AG20443 (cell line): Measurements from ENCODE around the gene NCAPG2.
"Not testable (repeated sequence)": the region's sequence is repeated elsewhere in the genome, so short reads cannot be mapped to it uniquely, and the experiment has no call there.

Source experiments
- DNase-seq: peaks from one replicate; pipeline ENCODE4 v3.0.0; 2012; ENCODE audit warnings: low spot score, mixed read lengths

Gene NCAPG2

DNA sequence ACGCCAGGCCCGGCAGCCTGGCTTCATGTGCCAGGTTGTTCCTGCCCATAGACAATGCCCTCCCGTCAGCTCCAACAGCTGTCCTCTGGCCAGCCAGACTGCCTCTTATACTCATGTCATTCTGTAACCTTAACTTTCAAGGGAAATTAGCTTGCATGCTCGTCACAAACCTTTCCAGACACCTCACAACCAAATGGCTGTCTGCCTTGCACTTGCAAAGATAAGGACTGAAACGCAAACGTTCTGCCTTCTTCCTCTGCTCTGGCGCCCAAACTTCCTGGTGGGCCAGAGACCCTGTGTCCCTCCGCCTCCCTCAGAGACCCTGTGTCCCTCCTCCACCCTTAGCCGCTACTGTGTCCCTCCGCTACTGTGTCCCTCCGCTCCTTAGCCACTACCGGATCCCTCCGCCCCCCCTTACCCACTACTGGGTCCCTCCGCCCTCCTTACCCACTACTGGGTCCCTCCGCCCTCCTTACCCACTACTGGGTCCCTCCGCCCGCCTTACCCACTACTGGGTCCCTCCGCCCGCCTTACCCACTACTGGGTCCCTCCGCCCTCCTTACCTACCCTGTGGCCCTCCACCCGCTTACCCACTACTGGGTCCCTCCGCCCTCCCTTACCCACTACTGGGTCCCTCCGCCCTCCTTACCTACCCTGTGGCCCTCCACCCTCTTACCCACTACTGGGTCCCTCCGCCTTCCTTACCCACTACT is 37.5 kb downstream of the NCAPG2 start:
- DNase-seq, result not testable (repeated sequence)

DNA sequence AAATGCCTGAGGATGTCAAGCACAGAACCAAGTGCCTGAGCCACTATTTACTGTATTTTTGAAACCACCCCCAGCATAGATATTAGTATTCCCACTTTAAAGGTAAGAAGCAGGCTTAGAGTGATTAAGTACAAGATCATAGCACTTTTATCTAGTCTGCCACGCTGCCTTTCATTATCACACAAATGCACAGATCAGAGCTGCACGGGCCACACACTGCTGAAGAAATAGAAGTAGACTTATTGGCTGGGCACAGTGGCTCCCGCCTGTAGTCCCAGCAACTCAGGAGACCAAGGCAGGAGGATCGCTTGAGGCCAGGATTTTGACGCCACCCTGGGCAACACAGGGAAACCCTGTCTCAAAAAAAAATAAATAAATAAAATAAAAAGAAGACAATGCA is 38.2 kb downstream of the NCAPG2 start:
- no peak for DNase-seq

DNA sequence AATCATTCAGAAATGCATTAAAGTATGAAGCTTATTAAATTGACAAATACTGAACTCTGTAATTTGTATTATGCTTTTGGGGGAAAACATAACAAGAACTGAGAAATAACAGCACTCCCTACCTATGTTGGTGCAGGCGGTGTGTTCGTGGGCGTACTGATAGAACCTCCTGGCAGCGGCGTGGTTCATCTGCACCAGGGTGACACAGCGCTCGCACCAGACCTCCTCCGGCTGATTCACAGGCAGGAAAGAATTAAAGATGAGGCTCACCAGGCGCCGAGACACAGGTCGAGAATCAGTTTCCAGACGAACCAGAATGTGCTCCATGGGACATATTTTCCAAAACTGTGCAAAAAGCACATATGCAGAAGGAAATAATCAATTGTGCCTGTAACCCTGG is 40.2 kb downstream of the NCAPG2 start:
- DNase-seq, result no peak

DNA sequence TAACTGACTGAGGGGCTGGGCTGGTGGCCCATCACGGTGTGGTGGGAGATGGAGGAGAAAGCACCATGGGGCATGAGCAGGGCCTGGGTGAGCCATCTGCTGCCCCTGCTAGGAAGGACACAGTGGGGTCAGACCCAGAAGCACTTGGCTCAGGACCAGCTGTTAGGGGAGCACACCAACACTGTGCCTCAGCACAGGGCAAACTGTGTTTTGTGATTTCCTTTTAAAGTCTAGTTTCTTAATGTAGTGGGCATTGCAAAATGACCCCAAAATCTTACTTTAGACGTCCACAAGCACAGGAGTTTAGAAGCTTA is 41.2 kb downstream of the NCAPG2 start:
- DNase-seq, result no peak

DNA sequence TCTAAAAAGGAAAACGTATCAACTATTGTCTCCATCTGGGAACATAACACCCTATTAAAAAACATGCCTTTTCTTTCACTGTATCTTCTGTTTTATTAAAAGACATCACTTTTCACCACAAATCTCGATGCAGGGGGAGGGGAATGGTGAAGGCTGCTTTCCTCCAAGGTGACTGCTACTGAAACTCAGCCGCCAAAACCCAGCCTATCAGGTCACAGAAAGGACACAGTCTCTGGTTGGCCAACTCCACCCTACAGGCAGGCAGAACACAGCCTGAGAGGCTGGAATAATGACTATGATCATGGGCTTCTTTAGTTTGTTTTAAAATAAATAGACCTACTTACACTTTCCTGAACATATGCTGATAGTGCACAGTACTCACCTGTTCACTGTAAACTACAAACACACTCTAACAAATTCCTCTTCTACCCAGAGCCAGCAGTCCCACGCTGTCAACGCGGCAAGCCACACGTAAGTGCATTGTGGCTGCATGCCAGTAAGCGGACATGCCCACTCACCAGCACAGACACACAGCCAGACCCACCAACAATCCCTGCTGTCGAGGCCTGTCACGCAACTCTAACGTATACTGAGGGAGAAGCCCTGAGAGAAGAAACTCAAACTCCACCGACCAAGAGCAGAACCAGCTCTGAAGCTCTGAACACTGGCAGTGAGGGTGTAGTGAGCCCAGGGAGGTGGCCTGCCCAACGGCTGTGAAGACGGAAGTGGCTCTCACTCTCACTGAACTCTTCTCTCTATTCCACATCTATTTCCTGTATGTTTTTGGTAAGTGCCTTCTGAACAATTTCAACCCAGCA is 41.8 kb downstream of the NCAPG2 start:
- DNase-seq, result no peak

DNA sequence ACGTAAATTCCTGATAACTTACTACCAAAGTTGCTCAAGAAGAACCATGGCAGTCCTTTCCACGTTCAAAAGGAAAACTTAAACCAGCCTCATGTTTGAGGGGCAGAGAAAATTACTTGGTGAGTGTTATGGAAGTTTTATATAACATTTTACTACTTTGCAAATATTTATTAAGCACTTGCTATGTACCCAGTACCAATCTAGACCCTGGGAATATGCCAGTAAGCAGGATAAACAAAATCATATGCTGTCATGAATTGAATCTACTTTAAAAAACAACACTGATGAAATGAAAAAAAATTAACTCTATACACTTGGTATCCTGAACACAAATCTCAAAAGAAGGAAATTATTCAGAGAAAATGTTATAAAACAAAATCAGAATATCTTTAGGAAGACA is 46.1 kb downstream of the NCAPG2 start:
- no peak for DNase-seq

DNA sequence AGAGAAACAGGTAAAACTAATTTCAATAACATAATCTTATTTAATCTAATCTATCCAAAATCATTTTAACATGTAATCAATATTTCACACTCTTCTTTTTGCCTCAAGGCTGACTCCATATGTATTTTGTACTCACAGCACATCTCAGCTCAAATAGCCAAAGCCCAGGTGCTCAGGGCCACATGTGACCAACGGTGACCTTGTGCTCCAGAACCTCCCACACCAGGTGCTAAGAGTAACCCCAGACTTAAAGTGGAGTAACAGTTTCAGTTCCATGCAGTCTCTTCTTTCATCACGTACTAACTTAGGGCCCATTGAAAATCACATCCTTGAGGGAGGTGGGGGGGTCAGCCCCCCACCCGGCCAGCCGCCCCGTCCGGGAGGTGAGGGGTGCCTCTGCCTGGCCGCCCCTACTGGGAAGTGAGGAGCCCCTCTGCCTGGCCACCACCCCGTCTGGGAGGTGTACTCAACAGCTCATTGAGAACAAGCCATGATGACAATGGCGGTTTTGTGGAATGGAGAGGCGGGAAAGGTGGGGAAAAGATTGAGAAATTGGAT is 47.3 kb downstream of the NCAPG2 start:
- no peak for DNase-seq

DNA sequence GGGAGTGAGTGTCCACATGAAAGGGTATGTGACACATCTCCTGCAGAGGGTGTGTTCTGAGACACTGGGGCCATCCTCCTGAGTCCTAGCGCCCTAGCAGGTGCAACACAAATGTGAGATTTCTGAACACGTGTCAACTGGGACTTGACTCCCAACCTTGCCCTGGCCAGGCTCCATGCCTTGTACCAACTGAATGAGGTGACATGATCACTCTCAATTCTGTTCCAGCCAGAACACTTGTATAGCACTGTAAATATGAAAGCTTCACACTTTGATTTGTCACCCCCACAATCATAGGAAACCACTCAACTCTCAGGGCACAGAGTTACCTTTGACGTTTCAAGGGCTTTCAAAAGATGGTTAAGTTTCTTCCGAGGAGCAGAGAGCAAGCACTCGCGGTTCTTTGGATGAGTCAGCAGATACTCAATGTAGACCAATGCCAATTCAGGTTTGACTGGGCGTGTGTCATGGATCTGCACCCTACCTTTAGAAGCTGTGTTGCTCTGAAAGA is 48.6 kb downstream of the NCAPG2 start:
- no peak for DNase-seq

DNA sequence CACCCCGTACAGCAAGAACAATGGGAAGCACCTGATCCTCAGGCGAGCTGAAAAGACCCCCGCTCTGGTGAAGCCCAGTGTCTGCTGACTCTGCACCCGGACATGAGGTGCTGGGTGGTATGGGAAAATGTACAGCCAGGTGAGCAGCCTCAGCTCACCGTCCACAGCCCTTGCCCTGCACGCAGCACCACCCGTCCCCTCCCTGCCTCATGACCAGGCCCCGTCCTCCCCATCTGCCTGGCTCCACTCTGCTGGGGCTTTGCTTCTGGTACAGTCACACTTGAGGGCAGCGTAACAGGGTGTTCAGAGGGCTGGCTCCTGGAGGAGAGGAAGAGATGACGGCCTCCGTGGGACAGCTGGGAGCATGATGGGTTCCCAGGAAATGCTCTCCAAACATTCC is 49.1 kb downstream of the NCAPG2 start:
- DNase-seq, result no peak

DNA sequence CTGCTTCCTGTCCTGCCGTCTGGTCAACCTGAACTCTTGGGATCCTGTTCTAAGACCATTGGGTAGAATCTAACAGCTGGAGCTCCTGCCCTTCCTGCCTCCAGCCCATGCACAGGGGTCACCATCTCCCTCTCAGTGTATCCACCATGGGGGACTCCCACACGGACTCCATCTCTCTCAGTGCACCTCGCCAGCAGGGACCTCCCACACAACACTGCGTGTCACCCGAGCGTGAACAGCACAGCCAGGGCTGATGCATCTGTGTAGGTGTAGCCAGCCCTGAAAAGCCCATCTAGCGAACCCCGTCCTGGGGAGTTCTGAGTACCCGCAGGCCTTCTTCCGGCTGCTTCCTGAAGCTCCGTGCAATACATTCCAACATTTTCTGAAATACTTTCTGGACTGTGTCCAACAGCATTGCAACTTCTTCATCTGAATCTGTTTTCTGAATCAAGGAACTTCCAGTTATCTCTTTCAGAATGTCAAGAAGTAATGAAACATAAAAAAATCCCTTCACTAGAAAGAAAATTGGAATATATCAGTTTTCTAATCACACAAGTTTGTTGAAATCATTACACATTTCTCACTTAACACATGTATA is 52.5 kb downstream of the NCAPG2 start:
- no peak for DNase-seq

DNA sequence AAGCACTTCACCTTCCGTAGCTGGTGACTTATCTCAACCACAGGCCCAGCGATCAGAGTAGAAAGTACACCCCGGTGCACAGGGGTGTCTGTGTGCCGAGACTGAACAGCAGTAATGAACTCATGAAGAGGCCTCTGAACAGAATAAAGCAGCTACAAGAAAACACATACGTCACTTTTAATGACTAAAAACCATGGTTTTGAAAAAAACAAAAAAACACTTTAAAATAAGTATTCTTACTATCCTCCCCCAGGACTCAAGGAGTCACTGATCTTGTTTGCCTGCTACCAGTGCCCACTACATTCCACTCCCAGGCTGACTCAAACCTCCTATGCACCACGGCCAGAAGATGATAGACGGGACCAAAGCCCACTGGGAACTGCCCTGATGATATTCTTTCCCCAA is 53.8 kb downstream of the NCAPG2 start:
- peak; percentile 89 for DNase-seq

DNA sequence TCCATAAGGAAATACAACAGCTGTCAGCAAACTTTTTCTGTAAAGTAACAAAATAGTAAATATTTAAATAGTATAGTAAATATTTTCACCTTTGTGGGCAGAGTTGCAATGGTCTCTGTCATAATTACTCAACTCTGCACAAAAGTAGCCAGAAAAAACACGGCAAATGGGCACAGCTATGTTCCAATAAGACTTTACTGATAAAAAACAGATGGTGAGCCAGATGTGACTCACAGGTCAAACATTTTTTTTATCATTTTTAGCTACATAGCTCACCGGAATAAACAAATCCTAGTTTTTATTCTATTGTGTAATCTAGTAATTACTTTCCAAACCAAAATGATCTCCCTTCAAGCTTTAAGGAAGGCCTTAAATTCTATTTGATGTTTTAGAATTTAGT is 55.3 kb downstream of the NCAPG2 start:
- peak; percentile 84 for DNase-seq

DNA sequence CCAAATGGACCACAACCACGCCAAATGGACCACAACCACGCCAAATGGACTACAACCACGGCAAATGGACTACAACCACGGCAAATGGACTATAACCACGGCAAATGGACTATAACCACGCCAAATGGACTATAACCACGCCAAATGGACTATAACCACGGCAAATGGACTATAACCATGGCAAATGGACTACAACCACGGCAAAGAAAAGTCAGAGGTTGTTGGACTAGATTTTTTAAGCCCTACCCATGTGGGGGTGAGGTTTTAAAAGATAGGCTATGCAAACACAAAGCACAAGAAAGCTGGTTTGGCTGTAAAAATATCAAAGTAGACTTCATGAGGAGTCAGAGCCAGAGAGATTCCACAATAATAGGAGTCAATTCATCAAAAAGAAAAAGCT is 55.8 kb downstream of the NCAPG2 start:
- peak; percentile 25 for DNase-seq

DNA sequence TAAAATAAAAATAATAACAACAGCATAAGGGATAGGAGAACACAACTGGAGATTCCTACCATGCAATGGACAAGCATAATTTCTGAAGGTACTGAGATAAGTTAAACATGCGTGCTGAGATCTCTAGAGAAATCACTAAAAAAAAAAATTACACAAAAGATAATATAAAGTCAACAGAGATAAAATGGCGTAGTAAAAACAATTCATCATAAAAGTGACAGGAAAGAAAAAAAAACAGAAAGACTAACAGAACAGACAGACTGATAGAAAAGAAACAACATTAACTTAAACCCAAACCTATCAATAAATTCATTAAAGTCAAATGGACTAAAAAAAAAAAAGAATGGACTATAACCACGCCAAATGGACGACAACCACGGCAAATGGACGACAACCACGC is 56.4 kb downstream of the NCAPG2 start:
- DNase-seq, result no peak

DNA sequence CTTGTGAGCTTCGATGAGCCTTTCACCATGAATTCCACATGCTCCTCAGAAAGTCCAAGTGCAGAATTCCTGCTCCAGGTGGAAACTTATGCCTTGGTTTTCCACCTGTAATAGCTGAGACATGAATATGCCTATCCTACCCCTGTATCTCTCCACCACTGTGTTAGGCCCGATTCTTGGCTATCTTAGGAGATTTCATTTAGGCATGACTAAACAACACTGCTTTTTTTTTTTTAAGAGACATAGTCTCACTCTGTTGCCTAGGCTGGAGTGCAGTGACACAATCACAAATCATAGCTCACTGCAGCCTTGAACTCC is 57.2 kb downstream of the NCAPG2 start:
- no peak for DNase-seq

DNA sequence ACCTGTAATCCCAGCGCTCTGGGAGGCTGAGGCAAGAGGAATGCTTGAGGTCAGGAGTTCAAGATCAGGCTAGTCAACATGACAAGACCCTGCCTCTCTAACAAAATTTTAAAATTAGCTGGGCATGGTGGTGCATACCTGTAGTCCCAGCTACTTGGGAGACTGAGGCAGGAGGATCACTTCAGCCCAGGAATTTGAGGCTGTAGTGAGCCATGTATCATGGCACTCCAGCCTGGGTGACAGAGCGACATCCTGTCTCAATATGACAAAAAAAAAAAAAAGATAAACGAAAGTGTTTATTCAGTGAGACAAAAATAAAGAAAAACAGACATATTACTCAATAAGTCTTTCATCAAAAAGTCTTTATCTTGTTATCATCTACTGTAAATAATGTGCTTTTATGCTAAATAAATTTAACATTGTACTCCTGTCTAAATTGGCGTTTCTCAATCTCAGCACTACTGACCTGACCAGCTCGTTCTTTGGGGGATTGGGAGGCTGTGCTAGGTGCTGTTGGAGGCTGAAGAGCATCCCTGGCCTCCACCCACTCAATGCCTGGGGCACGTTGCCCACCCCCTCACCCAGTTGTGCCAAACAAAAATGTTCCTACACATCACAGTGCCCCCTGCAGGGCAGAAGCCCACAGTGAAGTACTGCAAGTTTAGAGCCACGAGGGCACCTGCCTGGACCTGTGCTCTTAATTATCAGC is 57.7 kb downstream of the NCAPG2 start:
- DNase-seq, result no peak

DNA sequence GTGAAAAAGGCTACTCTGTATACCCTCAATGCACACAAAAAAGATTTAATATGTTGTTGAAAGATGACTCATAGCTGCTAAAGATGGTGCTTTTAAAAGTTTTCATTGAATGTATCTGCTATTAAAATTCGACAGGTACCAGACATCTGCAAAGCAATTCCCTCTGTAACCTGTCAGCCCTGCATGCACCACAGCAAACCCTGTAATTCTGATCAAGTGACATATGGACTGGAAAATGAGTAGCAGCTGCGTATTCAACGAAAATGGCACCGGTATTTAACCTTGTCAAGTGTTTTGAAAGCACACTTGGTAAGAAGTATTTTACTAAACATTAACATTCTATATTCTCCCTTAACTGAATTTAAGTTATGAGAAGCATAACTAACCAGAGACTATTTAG is 58.8 kb downstream of the NCAPG2 start:
- DNase-seq, result no peak

DNA sequence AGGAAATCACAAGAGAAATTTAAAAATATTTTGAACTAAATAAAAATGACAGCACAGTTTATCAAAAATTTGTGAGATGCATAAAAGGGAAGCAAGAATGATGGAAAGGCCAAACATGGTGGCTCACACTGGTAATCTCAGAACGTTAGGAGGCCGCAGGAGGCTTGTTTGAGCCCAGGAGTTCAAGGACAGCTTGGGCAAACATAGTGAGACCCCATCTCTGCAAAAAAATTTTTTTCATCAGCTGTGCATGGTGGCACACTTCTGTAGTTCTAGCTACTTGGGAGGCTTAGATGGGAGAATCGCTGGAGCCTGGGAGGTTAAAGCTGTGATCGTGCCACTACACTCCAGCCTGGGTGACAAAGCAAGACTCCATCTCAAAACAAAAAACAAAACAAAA is 62.5 kb downstream of the NCAPG2 start:
- DNase-seq, result no peak

DNA sequence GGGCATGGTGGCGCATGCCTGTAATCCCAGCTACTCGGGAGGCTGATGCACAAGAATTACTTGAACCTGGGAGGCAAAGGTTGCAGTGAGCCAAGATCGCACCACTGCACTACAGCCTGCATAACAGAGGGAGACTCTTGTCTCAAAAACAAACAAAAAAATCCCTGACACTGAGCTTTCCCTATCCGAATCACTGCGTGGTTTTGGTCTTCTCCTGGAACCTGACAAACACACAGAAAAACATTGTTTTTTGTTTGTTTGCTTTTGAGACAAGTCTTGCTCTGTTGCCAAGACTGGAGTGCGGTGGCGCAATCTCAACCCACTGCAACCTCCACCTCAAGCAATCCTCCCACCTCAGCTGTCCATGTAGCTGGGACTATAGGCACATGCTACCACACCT is 66.6 kb downstream of the NCAPG2 start:
- DNase-seq, result no peak

DNA sequence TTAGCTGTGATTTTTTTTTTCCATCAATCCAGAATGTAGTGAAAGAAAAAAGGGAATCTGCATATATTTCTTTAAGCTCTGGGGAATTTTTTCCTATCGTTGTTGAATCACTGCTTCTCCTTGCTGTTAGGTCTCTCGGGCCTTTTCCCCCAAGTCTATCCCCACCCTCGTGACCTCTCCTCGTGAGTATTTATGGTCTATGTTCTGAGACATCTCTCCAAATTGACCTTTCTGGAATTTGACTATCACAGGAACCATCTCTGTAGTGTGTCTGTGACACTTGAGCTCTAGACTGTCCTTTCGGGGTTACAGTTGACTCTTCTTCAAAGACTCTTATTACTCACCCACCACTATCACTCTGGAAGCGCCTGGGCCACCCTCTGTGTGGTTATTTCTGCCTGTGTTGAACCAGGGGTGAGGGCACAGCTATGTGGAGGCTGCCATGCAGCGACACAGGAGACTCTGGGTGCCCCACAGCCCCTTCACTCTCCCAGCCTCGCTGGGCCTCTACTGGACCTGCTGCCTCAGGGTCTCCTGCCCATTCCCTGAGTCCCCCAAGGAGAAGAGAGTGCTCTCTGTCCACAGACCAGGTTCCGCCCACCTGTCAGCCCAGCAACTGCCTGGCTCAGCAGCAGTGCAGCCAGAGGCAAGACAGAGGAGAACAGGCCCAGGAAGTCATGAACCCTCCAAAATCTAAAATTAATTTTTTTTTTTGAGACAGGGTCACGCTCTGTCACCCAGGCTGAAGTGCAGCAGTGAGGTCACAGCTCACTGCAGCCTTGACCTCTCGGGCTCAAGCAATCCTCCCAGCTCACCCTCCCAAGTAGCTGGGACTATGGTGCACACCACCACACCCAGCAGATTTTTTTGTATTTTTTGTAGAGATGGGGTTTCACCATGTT is 71.3 kb downstream of the NCAPG2 start:
- no peak for DNase-seq

DNA sequence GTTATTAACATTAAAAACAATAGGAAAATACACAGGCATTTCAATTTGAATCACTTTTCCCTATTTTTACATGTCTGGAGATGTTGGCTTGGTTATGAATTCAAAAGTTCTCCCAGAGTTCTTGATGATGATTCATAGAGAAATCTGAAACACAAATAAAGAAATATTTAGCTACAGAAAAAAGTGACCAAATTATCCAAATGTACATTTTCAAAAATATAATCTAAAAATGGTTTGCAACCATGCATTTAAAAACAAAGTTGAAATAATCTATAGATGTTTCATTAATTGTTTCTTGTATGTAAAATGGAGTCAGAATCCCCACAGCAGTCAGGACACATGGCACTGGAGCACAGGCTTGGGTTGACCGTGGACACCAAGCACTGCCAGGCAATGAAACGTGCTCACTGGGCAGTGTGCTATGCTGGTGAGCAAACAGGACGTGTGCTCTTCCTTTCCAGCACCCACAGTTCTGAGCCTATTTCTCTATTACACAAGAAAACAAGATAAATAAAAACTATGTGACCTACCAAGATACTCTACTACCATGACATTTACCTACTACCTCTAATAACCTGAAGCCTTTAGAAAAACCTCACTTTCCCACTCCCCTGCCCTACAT is 72.9 kb downstream of the NCAPG2 start:
- DNase-seq, result no peak
